ENCODE data around the gene PARD3.

DNA sequence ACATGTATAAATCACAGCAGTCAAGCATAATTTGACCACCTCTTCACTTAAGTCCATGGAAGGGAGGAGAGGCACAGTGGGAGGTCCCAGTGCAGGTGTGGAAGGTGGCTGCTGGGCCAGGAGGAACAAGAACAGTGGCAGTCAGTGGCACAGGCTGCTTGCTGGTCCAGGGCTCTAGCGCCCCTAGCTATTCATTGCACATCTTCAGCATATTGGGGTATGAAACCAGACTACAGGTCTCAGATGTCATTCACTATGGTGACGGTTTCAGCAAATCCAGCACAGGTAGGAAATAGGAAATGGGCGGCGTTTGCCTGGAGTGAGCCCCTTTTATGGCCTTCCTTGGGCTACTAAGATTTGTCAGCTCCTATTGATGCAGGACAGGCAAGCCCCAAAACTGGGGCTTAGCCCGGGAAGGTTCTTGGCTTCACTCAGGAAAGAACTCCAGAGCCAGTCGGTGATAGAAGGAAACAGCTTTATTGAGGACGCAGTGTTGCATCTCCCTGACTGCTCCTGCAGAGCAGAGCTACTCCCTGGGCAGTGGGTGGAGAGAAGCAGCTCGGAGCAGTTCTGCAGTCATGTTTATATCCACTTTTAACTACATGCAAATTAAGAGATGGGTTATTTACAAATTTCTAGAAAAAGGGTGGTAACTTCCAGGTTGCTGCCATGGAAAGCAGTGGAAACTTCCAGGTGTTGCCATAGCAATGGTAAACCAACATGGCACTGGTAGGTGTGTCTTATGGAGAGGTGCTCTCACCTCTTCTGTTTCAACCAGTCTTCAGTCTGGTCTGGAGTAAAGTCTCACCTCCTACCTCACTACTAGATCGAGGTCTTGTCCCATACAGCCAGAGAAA, 608.8 kb downstream of the PARD3 start:
- TF ChIP-seq, protein P1, sequence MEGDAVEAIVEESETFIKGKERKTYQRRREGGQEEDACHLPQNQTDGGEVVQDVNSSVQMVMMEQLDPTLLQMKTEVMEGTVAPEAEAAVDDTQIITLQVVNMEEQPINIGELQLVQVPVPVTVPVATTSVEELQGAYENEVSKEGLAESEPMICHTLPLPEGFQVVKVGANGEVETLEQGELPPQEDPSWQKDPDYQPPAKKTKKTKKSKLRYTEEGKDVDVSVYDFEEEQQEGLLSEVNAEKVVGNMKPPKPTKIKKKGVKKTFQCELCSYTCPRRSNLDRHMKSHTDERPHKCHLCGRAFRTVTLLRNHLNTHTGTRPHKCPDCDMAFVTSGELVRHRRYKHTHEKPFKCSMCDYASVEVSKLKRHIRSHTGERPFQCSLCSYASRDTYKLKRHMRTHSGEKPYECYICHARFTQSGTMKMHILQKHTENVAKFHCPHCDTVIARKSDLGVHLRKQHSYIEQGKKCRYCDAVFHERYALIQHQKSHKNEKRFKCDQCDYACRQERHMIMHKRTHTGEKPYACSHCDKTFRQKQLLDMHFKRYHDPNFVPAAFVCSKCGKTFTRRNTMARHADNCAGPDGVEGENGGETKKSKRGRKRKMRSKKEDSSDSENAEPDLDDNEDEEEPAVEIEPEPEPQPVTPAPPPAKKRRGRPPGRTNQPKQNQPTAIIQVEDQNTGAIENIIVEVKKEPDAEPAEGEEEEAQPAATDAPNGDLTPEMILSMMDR (IDR thresholded peaks at IDR 0.05; ENCODE audit: low read depth, low read length, poor library complexity, severe bottlenecking), result no peak
- TF ChIP-seq EZH2phosphoT487 (IDR thresholded peaks at IDR 0.05; ENCODE audit: borderline replicate concordance, low read length), result no peak
